Activated CD4-positive, alpha-beta T cell treated with anti-CD3 and anti-CD28 coated beads for 36 hours (primary cell): ENCODE results near the gene MRPS5. TPM values are rescaled to one million over a fixed set of nuclear protein-coding genes. Genes with fewer than 3 reads are reported as not detected.
A peak's percentile ranks its signal among the peaks of the same experiment; 100 is the strongest.
"Not testable (repeated sequence)": the region's sequence is repeated elsewhere in the genome, so short reads cannot be mapped to it uniquely, and the experiment has no call there.

ENCODE experiments used
- ATAC-seq: fragments of 200-7000 bp; cut with Tn5 transposase; one replicate; pipeline ENCODE4 v1.10.0; 2021; ENCODE audit warnings: mild to moderate bottlenecking, moderate library complexity
- CTCF ChIA-PET: fragments of 350-600 bp; sonication (Branson Sonifier 250); formaldehyde crosslinking; loops from one replicate; lab custom pipeline; 2021; ENCODE audit warnings: antibody characterized with exemption; lab: Charles Lee
- POLR2A ChIA-PET: fragments of 350-600 bp; sonication (Branson Sonifier 250); formaldehyde crosslinking; loops from one replicate; lab custom pipeline; 2021; ENCODE audit warnings: antibody characterized with exemption, inconsistent platforms; lab: Charles Lee
- DNase-seq: peaks from one replicate; pipeline ENCODE4 v3.0.0-alpha.2; 2020
- H3K27ac Mint-ChIP-seq: one replicate; pipeline ENCODE4 v1.8.0; 2021; ENCODE audit warnings: mixed read lengths
- H3K27me3 Mint-ChIP-seq: one replicate; pipeline ENCODE4 v1.8.0; 2021; ENCODE audit warnings: mixed read lengths
- H3K36me3 Mint-ChIP-seq: one replicate; pipeline ENCODE4 v1.8.0; 2021; ENCODE audit warnings: low read depth, mixed read lengths
- H3K4me1 Mint-ChIP-seq: one replicate; pipeline ENCODE4 v1.8.0; 2021; ENCODE audit warnings: mixed read lengths
- H3K4me3 Mint-ChIP-seq: one replicate; pipeline ENCODE4 v1.8.0; 2021; ENCODE audit warnings: mild to moderate bottlenecking, moderate library complexity, mixed read lengths
- H3K9me3 Mint-ChIP-seq: one replicate; pipeline ENCODE4 v1.8.0; 2021; ENCODE audit warnings: low read depth, mixed read lengths
- intact Hi-C, 2 experiments: fragments of 100-400 bp; cut with DNase I in 1 of 2; cut with micrococcal nuclease in 1 of 2; formaldehyde crosslinking; loops; one replicate each; pipeline versions ENCODE4 v1.14.2 to v1.15.1; 2022 to 2024; cut with DNase I, micrococcal nuclease
- total RNA-seq, 2 experiments: library from RNA; stranded (reverse); gene quantifications; one replicate each; pipeline ENCODE4 v1.2.3, GENCODE V29; 2021

The MRPS5 gene
- total RNA-seq, 2 experiments from 2014 or later: 90.7 to 97.1 TPM

DNA sequence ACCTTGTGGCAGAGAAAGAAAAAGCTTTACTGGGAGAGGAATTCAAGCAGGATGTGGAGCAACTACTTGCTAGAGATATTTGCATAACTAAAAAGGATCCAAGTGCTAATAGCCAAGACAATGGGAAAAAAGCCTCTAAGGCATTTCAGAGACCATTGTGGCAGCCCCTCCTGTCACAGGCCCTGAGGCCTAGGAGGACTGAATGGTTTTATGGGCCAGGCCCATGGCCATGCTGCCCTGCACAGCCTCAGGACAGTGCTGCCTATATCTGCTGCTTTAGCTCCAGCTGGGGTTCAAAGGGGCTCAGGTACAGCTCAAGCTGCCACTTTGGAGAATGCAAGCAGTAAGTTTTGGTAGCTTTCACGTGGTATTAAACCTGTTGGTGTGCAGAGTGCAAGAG lies 17.1 kb upstream of the MRPS5 start:
- intact Hi-C loops: no loop called here
- H3K27me3 Mint-ChIP-seq: no peaks in the 10 kb centered on the region
- peaks cover 38% of the 10 kb centered on the region for H3K9me3 Mint-ChIP-seq
- POLR2A ChIA-PET: no interaction called here
- CTCF ChIA-PET: interaction anchor here (0.6 to 0.7 kb wide), 2 partner anchors 66 to 116 kb away, joined by 3 to 4 read pairs; no protein-coding TSS in a partner anchor
- ATAC-seq: no peak
- peaks cover 28% of the 10 kb centered on the region for H3K36me3 Mint-ChIP-seq
- no peak overlapping the region for H3K4me3 Mint-ChIP-seq
- H3K4me1 Mint-ChIP-seq: no peaks in the 10 kb centered on the region
- no peak for DNase-seq
- H3K27ac Mint-ChIP-seq: no peak overlapping the region

- ChIA-PET CTCF (interaction anchor here (0.6 to 5.0 kb wide), 12 partner anchors 11 to 136 kb away, joined by 3 to 29 read pairs (median 4); partner anchors contain the start of gene ZNF514), POLR2A (interaction anchor here (0.9 kb wide), 1 partner anchor 37 kb away, joined by 4 read pairs; the partner anchor contains the start of gene ZNF514)
- Mint-ChIP-seq H3K4me3 (peak overlapping the region; percentile 97), H3K27ac (peak overlapping the region; percentile 87), H3K4me1 (peaks cover 36% of the 10 kb centered on the region), H3K27me3 (no peaks in the 10 kb centered on the region), H3K36me3 (peaks cover 14% of the 10 kb centered on the region), H3K9me3 (no peaks in the 10 kb centered on the region)
- DNase-seq (no peak), ATAC-seq (peak; percentile 24)
- intact Hi-C loops: loop anchor here (1.0 to 2.0 kb wide), 5 partner anchors 37 to 281 kb away; partner anchors contain the start of genes ZNF2 (in 2 of the 2), FAHD2A (in 1 of the 2), ZNF514 (in 1 of the 2) and ZNF892 (in 1 of the 2)
These were observed 566 bp upstream of the MRPS5 start for GRCh38 chr2:95122197-95122551.

- no peak for ATAC-seq
- intact Hi-C loops: loop anchor here in 1 of 2 experiments (2.0 kb wide), 1 partner anchor 226 kb away; no protein-coding TSS in a partner anchor
- Mint-ChIP-seq H3K27me3 (no peaks in the 10 kb centered on the region), H3K4me1 (peaks cover 37% of the 10 kb centered on the region), H3K9me3 (no peaks in the 10 kb centered on the region), H3K36me3 (peaks cover 15% of the 10 kb centered on the region), H3K27ac (peak overlapping the region; percentile 94), H3K4me3 (peak overlapping the region; percentile 97)
- POLR2A ChIA-PET: interaction anchor here (1.1 kb wide), 1 partner anchor 21 kb away, joined by 14 read pairs; no protein-coding TSS in a partner anchor
- CTCF ChIA-PET: interaction anchor here (1.0 to 5.0 kb wide), 8 partner anchors 12 to 98 kb away, joined by 3 to 29 read pairs (median 3); no protein-coding TSS in a partner anchor
- no peak for DNase-seq
These were observed 558 bp downstream of the MRPS5 start for GRCh38 chr2:95121093-95121406.

DNA sequence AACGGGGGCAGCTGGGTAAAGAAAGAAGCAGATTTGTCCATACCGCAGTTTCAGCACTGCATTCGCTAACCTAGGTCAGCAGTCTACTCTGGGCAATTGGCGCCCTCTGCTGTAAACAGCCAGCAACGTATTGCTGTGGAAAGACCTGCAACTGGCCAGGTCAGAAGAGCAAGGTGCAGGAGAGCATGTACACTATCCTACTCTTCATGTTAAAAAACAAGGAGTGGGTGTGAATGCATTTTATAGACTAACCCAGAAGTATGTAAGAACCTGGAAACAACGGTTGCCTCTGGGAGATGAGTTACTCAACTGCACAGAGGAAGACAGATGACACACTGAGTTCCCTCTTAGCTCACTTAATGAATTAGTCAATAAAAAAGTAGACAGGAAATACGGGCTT lies 6.2 kb downstream of the MRPS5 start:
- DNase-seq (peak; percentile 85), ATAC-seq (peak; percentile 98)
- no peak overlapping the region for H3K27ac Mint-ChIP-seq
- ChIA-PET POLR2A (no interaction called here), CTCF (interaction anchor here (0.6 to 5.8 kb wide), 27 partner anchors 9 to 158 kb away, joined by 3 to 114 read pairs (median 5); partner anchors contain the start of genes MAL and ZNF2)
- intact Hi-C loops: loop anchor here (1.0 to 10.0 kb wide), 5 partner anchors 39 to 241 kb away; partner anchors contain the start of gene TEKT4 (in 1 of the 2)
- H3K9me3 Mint-ChIP-seq: no peaks in the 10 kb centered on the region
- no peak overlapping the region for H3K4me3 Mint-ChIP-seq
- H3K27me3 Mint-ChIP-seq: no peaks in the 10 kb centered on the region
- peaks cover 39% of the 10 kb centered on the region for H3K4me1 Mint-ChIP-seq
- H3K36me3 Mint-ChIP-seq: peaks cover 33% of the 10 kb centered on the region

DNA sequence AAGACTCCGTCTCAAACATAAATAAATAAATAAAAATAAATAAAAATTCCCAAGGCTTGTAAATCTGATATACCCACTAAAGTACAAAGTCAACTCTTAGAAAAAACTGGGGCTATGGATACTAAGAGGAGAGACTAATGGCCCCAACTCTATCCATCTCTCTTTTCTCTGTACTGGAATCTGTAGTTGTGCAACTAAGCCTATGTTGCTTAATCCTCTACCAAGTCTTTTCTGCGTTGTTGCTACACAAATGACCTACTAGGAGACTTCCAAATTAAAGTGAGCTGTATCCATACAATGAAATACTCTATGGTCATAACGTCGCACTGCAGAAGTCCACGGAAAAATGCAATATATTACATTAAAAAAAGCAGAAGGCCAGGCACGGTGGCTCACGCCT lies 8.1 kb downstream of the MRPS5 start:
- ATAC-seq (no peak), DNase-seq (no peak)
- Mint-ChIP-seq H3K9me3 (no peaks in the 10 kb centered on the region), H3K4me1 (peaks cover 19% of the 10 kb centered on the region), H3K36me3 (peaks cover 39% of the 10 kb centered on the region), H3K27me3 (no peaks in the 10 kb centered on the region), H3K4me3 (no peak overlapping the region), H3K27ac (no peak overlapping the region)
- intact Hi-C loops: loop anchor here in 1 of 2 experiments (10.0 kb wide), 1 partner anchor 239 kb away; the partner anchor contains the start of gene TEKT4
- POLR2A ChIA-PET: no interaction called here
- CTCF ChIA-PET: interaction anchor here (4.1 to 5.8 kb wide), 2 partner anchors 34 to 89 kb away, joined by 49 to 114 read pairs; partner anchors contain the start of gene MAL

DNA sequence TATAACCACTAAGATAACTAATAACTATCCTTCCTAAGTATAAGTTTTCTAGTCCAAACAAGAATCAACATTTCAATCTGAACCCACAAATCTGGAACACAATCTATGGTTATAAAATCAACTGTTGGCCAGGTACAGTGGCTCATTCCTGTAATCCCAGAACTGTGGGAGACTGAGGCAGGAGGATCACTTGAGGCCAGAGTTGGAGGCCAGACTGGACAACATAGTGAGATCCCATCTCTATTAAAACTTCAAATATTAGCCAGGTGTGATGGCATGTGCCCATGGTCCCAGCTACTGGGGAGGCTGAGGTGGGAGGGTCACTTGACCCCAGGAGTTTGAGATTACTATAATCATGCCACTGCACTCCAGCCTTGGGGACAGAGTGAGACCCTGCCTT lies 11.2 kb downstream of the MRPS5 start:
- DNase-seq (no peak), ATAC-seq (no peak)
- peaks cover 54% of the 10 kb centered on the region for H3K36me3 Mint-ChIP-seq
- no peaks in the 10 kb centered on the region for H3K9me3 Mint-ChIP-seq
- intact Hi-C loops: loop anchor here in 1 of 2 experiments (10.0 kb wide), 1 partner anchor 236 kb away; the partner anchor contains the start of gene TEKT4
- H3K4me3 Mint-ChIP-seq: no peak overlapping the region
- H3K4me1 Mint-ChIP-seq: peaks cover 9% of the 10 kb centered on the region
- no peaks in the 10 kb centered on the region for H3K27me3 Mint-ChIP-seq
- no peak overlapping the region for H3K27ac Mint-ChIP-seq
- ChIA-PET POLR2A (no interaction called here), CTCF (interaction anchor here (1.4 kb wide), 1 partner anchor 88 kb away, joined by 4 read pairs; no protein-coding TSS in a partner anchor)

DNA sequence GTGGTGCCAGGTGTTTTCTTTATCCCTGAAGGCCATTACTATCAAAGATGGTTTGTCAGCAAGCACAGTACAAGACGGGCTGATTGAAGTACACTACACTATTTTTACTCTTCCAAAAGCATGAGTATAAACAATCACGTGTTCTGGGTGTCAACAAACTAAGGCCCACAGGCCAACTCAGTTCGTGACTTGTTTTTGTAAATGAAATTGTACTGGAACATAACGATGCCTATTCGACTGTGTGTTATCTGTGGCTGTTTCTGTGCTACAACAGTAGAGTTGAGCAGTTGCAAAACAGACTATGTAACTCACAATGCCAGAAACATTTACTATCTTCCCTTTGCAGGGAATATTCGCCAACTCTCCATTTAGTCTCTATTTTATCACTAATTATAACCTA lies 12.3 kb downstream of the MRPS5 start:
- no peak overlapping the region for H3K27ac Mint-ChIP-seq
- ChIA-PET POLR2A (no interaction called here), CTCF (no interaction called here)
- no peaks in the 10 kb centered on the region for H3K27me3 Mint-ChIP-seq
- ATAC-seq (no peak), DNase-seq (no peak)
- intact Hi-C loops: no loop called here
- no peaks in the 10 kb centered on the region for H3K9me3 Mint-ChIP-seq
- H3K4me1 Mint-ChIP-seq: no peaks in the 10 kb centered on the region
- H3K4me3 Mint-ChIP-seq: no peak overlapping the region
- H3K36me3 Mint-ChIP-seq: peaks cover 50% of the 10 kb centered on the region

DNA sequence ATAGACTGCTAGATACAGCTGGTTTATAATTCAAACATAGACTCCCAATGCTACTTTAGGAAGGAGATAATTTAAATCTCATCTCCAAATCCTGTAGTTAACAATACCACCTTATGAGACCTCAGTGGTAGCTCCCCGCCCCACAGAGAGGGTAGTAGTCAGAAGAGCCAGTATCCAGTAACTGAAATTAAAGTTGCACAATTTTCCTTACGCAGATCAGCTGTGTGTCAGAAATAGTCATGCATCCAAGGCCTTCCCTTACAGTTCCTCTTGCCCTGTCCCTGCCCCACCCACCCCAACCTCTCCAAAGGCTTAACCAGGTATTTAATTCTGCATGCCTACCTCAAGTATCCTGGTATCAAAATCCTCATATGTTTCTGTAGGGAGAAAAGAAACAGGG lies 15.5 kb downstream of the MRPS5 start:
- Mint-ChIP-seq H3K4me1 (no peaks in the 10 kb centered on the region), H3K27me3 (no peaks in the 10 kb centered on the region), H3K9me3 (no peaks in the 10 kb centered on the region), H3K4me3 (no peak overlapping the region), H3K36me3 (peaks cover 59% of the 10 kb centered on the region), H3K27ac (peak overlapping the region; percentile 4)
- POLR2A ChIA-PET: interaction anchor here (0.6 kb wide), 1 partner anchor 27 kb away, joined by 7 read pairs; no protein-coding TSS in a partner anchor
- CTCF ChIA-PET: interaction anchor here (0.8 to 2.2 kb wide), 4 partner anchors 9 to 120 kb away, joined by 3 to 11 read pairs (median 6); no protein-coding TSS in a partner anchor
- intact Hi-C loops: no loop called here
- no peak for ATAC-seq
- DNase-seq: no peak

GRCh38 chr2:95104606-95105005 lies 17.0 kb downstream of the MRPS5 start:
- intact Hi-C loops: no loop called here
- no peaks in the 10 kb centered on the region for H3K9me3 Mint-ChIP-seq
- no peaks in the 10 kb centered on the region for H3K27me3 Mint-ChIP-seq
- H3K27ac Mint-ChIP-seq: no peak overlapping the region
- DNase-seq (no peak), ATAC-seq (no peak)
- CTCF ChIA-PET: no interaction called here
- no peaks in the 10 kb centered on the region for H3K4me1 Mint-ChIP-seq
- H3K36me3 Mint-ChIP-seq: peaks cover 67% of the 10 kb centered on the region
- POLR2A ChIA-PET: interaction anchor here (0.7 kb wide), 1 partner anchor 17 kb away, joined by 4 read pairs; no protein-coding TSS in a partner anchor
- H3K4me3 Mint-ChIP-seq: no peak overlapping the region

GRCh38 chr2:95099910-95100309 lies 21.7 kb downstream of the MRPS5 start:
- ATAC-seq (no peak), DNase-seq (no peak)
- H3K4me1 Mint-ChIP-seq: peaks cover 21% of the 10 kb centered on the region
- H3K36me3 Mint-ChIP-seq: peaks cover 77% of the 10 kb centered on the region
- CTCF ChIA-PET: no interaction called here
- H3K27ac Mint-ChIP-seq: no peak overlapping the region
- POLR2A ChIA-PET: interaction anchor here (1.2 kb wide), 1 partner anchor 21 kb away, joined by 14 read pairs; no protein-coding TSS in a partner anchor
- H3K27me3 Mint-ChIP-seq: no peaks in the 10 kb centered on the region
- H3K4me3 Mint-ChIP-seq: no peak overlapping the region
- intact Hi-C loops: no loop called here
- no peaks in the 10 kb centered on the region for H3K9me3 Mint-ChIP-seq

DNA sequence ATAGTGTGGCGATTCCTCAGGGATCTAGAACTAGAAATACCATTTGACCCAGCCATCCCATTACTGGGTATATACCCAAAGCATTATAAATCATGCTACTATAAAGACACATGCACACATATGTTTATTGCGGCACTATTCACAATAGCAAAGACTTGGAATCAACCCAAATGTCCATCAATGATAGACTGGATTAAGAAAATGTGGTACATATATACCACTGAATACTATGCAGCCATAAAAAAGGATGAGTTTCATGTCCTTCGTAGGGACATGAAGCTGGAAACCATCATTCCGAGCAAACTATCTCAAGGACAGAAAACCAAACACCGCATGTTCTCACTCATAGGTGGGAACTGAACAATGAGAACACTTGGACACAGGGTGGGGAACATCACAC lies 23.3 kb downstream of the MRPS5 start:
- H3K27ac Mint-ChIP-seq, H3K27me3 Mint-ChIP-seq, ATAC-seq, H3K9me3 Mint-ChIP-seq, POLR2A ChIA-PET, H3K4me3 Mint-ChIP-seq, CTCF ChIA-PET, DNase-seq, intact Hi-C loops: not testable (repeated sequence)
- Mint-ChIP-seq H3K36me3 (peaks cover 85% of the 10 kb centered on the region), H3K4me1 (peaks cover 21% of the 10 kb centered on the region)
